Adipocyte (in vitro differentiated cells): ENCODE results near the gene ARL6IP4.

Experiments used
- DNase-seq: peaks from one replicate; pipeline ENCODE4 v3.0.0-alpha.2; 2015; ENCODE audit warnings: low read depth
- H3K27me3 ChIP-seq: replicated peaks from 2 replicates; pipeline ENCODE4 v1.7.0; 2013; ENCODE audit warnings: mild to moderate bottlenecking, low read length, moderate library complexity; ENCODE audit not compliant: control insufficient read depth, insufficient read depth
- H3K36me3 ChIP-seq: 2 replicates; pipeline ENCODE4 v1.7.0; 2013; ENCODE audit warnings: low read length, mild to moderate bottlenecking, moderate library complexity; ENCODE audit not compliant: control insufficient read depth, insufficient read depth, severe bottlenecking
- H3K4me1 ChIP-seq: 2 replicates; pipeline ENCODE4 v1.7.0; 2013; ENCODE audit warnings: mild to moderate bottlenecking, low read length, moderate library complexity; ENCODE audit not compliant: control insufficient read depth, insufficient read depth
- H3K4me3 ChIP-seq: 2 replicates; pipeline ENCODE4 v1.7.0; 2013; ENCODE audit warnings: mild to moderate bottlenecking, low read length, moderate library complexity
- H3K9ac ChIP-seq: 2 replicates; pipeline ENCODE4 v1.7.0; 2013; ENCODE audit warnings: mild to moderate bottlenecking, low read length, moderate library complexity
- H3K9me3 ChIP-seq: 2 replicates; pipeline ENCODE4 v1.7.0; 2013; ENCODE audit warnings: mild to moderate bottlenecking, low read length, moderate library complexity; ENCODE audit not compliant: control insufficient read depth

The ARL6IP4 gene

GRCh38 chr12:123024819-123025391, 44.4 kb downstream of the ARL6IP4 start:
- Histone ChIP-seq H3K36me3 (peaks cover 13% of the 10 kb centered on the region), H3K9ac (no peak overlapping the region), H3K4me1 (no peaks in the 10 kb centered on the region), H3K27me3 (no peaks in the 10 kb centered on the region), H3K9me3 (no peaks in the 10 kb centered on the region), H3K4me3 (no peak overlapping the region)
- peak; percentile 45 for DNase-seq

- no peak overlapping the region for H3K9ac ChIP-seq
- no peaks in the 10 kb centered on the region for H3K27me3 ChIP-seq
- H3K9me3 ChIP-seq, result no peaks in the 10 kb centered on the region
- H3K4me1 ChIP-seq, result peaks cover 8% of the 10 kb centered on the region
- no peak overlapping the region for H3K4me3 ChIP-seq
- peaks cover 13% of the 10 kb centered on the region for H3K36me3 ChIP-seq
- DNase-seq, result no peak
These were observed 45.8 kb downstream of the ARL6IP4 start for GRCh38 chr12:123026094-123026853.

- no peak overlapping the region for H3K9ac ChIP-seq
- H3K27me3 ChIP-seq, result no peaks in the 10 kb centered on the region
- peaks cover 14% of the 10 kb centered on the region for H3K36me3 ChIP-seq
- H3K4me3 ChIP-seq, result no peak overlapping the region
- DNase-seq, result no peak
- peaks cover 10% of the 10 kb centered on the region for H3K4me1 ChIP-seq
- no peaks in the 10 kb centered on the region for H3K9me3 ChIP-seq
These were observed 47.4 kb downstream of the ARL6IP4 start for GRCh38 chr12:123027726-123028445.

GRCh38 chr12:123028475-123028874, 48.0 kb downstream of the ARL6IP4 start:
- Histone ChIP-seq H3K36me3 (peaks cover 20% of the 10 kb centered on the region), H3K9ac (no peak overlapping the region), H3K4me1 (peaks cover 10% of the 10 kb centered on the region), H3K4me3 (no peak overlapping the region), H3K9me3 (no peaks in the 10 kb centered on the region), H3K27me3 (no peaks in the 10 kb centered on the region)
- no peak for DNase-seq

- H3K9ac ChIP-seq, result no peak overlapping the region
- no peaks in the 10 kb centered on the region for H3K27me3 ChIP-seq
- no peak for DNase-seq
- H3K36me3 ChIP-seq, result peaks cover 20% of the 10 kb centered on the region
- no peak overlapping the region for H3K4me3 ChIP-seq
- no peaks in the 10 kb centered on the region for H3K9me3 ChIP-seq
- peaks cover 17% of the 10 kb centered on the region for H3K4me1 ChIP-seq
These were observed 49.1 kb downstream of the ARL6IP4 start for GRCh38 chr12:123029550-123029949.

GRCh38 chr12:123030686-123031085, 50.2 kb downstream of the ARL6IP4 start:
- H3K9me3 ChIP-seq, result no peaks in the 10 kb centered on the region
- peaks cover 20% of the 10 kb centered on the region for H3K36me3 ChIP-seq
- DNase-seq, result no peak
- H3K9ac ChIP-seq, result no peak overlapping the region
- no peaks in the 10 kb centered on the region for H3K27me3 ChIP-seq
- H3K4me3 ChIP-seq, result no peak overlapping the region
- H3K4me1 ChIP-seq, result peaks cover 25% of the 10 kb centered on the region

- Histone ChIP-seq H3K4me1 (peaks cover 25% of the 10 kb centered on the region), H3K9ac (no peak overlapping the region), H3K36me3 (peaks cover 20% of the 10 kb centered on the region), H3K27me3 (no peaks in the 10 kb centered on the region), H3K4me3 (no peak overlapping the region), H3K9me3 (no peaks in the 10 kb centered on the region)
- no peak for DNase-seq
These were observed 50.8 kb downstream of the ARL6IP4 start for GRCh38 chr12:123031171-123031845.
